ENCODE measurements around the gene COG5.
"Not testable (repeated sequence)": the region's sequence is repeated elsewhere in the genome, so short reads cannot be mapped to it uniquely, and the experiment has no call there.

COG5 gene

GRCh38 chr7:107268594-107268993 lies 295.1 kb downstream of the COG5 start:
- no peak overlapping the region for H3K9ac ChIP-seq (ENCODE audit: low read length)
- no peaks in the 10 kb centered on the region for H3K36me3 ChIP-seq (ENCODE audit: control insufficient read depth, insufficient read depth, low read length)
- no peak overlapping the region for H3K4me3 ChIP-seq (ENCODE audit: low read length)
- no peaks in the 10 kb centered on the region for H3K27me3 ChIP-seq (ENCODE audit: control insufficient read depth, insufficient read depth, low read length)
- no peaks in the 10 kb centered on the region for H3K4me1 ChIP-seq (ENCODE audit: control insufficient read depth, insufficient read depth, low read length)
- no peaks in the 10 kb centered on the region for H3K9me3 ChIP-seq (ENCODE audit: control insufficient read depth, low read length)

GRCh38 chr7:107267138-107267537 lies 296.6 kb downstream of the COG5 start:
- Histone ChIP-seq H3K9me3 (ENCODE audit: control insufficient read depth, low read length) (no peaks in the 10 kb centered on the region), H3K4me1 (ENCODE audit: control insufficient read depth, insufficient read depth, low read length) (no peaks in the 10 kb centered on the region), H3K4me3 (ENCODE audit: low read length) (no peak overlapping the region), H3K27me3 (ENCODE audit: control insufficient read depth, insufficient read depth, low read length) (no peaks in the 10 kb centered on the region), H3K9ac (ENCODE audit: low read length) (no peak overlapping the region), H3K36me3 (ENCODE audit: control insufficient read depth, insufficient read depth, low read length) (no peaks in the 10 kb centered on the region)

DNA sequence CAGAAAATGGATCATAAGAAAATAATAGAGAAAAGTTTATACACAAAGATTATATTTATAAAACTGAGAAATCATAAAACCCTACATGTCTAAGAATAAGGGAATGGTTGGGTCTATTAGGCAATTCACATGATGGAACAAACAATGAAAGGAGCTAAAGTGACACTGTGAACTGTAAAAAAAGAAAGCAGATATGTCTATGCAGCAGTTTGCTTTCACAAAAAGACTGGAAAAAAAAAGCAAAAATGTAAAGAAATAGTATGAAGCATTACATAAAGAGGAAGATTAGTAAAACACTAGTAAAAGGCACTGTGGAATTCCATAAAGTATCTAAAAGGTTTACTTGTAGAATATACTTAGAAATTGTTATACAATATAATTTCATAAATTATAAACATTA lies 299.0 kb downstream of the COG5 start:
- Histone ChIP-seq H3K4me1 (ENCODE audit: control insufficient read depth, insufficient read depth, low read length) (no peaks in the 10 kb centered on the region), H3K4me3 (ENCODE audit: low read length) (no peak overlapping the region), H3K9me3 (ENCODE audit: control insufficient read depth, low read length) (no peaks in the 10 kb centered on the region), H3K27me3 (ENCODE audit: control insufficient read depth, insufficient read depth, low read length) (no peaks in the 10 kb centered on the region), H3K36me3 (ENCODE audit: control insufficient read depth, insufficient read depth, low read length) (no peaks in the 10 kb centered on the region), H3K9ac (ENCODE audit: low read length) (no peak overlapping the region)

DNA sequence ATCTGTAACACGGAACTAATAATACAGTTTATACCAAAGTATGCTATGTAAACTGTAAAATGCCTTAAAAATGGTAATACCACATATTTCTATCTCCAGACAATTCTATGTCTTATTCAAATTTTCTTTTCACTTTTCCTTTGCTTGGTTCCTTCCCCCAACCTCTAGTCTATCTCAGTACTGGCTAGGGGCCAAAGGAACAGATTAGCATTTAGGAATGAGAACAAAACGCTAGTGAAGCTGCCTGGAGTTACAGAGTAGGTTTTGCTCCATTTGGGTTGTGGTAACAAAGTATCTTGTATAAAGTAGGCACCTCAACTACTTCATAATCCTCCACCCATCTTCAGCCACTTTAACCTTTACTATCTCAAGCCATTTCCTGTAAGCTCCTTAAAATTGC lies 300.9 kb downstream of the COG5 start:
- H3K4me1 ChIP-seq (ENCODE audit: control insufficient read depth, insufficient read depth, low read length), result no peaks in the 10 kb centered on the region
- no peaks in the 10 kb centered on the region for H3K9me3 ChIP-seq (ENCODE audit: control insufficient read depth, low read length)
- H3K4me3 ChIP-seq (ENCODE audit: low read length), result no peak overlapping the region
- H3K36me3 ChIP-seq (ENCODE audit: control insufficient read depth, insufficient read depth, low read length), result no peaks in the 10 kb centered on the region
- H3K9ac ChIP-seq (ENCODE audit: low read length), result no peak overlapping the region
- H3K27me3 ChIP-seq (ENCODE audit: control insufficient read depth, insufficient read depth, low read length), result no peaks in the 10 kb centered on the region

DNA sequence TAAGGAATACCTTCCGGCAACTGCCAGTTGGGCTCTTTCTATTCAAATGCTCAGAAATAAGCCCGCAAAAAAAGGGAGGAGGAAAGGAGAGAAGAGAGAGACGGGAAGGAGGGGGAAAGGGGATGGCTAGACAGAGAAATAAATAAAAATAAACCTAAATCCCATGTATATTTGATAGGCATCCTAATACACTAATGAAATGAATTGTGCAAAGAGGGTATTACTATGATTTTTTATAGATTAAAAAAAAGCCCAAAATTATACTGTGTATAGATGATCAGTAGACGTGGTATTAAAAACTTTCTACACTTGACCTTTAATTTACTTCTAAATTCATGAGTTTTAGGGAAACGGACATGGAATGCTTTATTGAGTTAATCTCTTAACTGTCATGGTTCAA lies 305.0 kb downstream of the COG5 start:
- Histone ChIP-seq H3K36me3 (ENCODE audit: control insufficient read depth, insufficient read depth, low read length) (no peaks in the 10 kb centered on the region), H3K27me3 (ENCODE audit: control insufficient read depth, insufficient read depth, low read length) (no peaks in the 10 kb centered on the region), H3K9me3 (ENCODE audit: control insufficient read depth, low read length) (no peaks in the 10 kb centered on the region), H3K4me1 (ENCODE audit: control insufficient read depth, insufficient read depth, low read length) (no peaks in the 10 kb centered on the region), H3K9ac (ENCODE audit: low read length) (no peak overlapping the region), H3K4me3 (ENCODE audit: low read length) (no peak overlapping the region)

- H3K9me3 ChIP-seq (ENCODE audit: control insufficient read depth, low read length), result no peaks in the 10 kb centered on the region
- H3K27me3 ChIP-seq (ENCODE audit: control insufficient read depth, insufficient read depth, low read length), result no peaks in the 10 kb centered on the region
- H3K9ac ChIP-seq (ENCODE audit: low read length), result no peak overlapping the region
- no peaks in the 10 kb centered on the region for H3K36me3 ChIP-seq (ENCODE audit: control insufficient read depth, insufficient read depth, low read length)
- no peaks in the 10 kb centered on the region for H3K4me1 ChIP-seq (ENCODE audit: control insufficient read depth, insufficient read depth, low read length)
- no peak overlapping the region for H3K4me3 ChIP-seq (ENCODE audit: low read length)
Measured at GRCh38 chr7:107255602-107256001, 308.1 kb downstream of the COG5 start.

DNA sequence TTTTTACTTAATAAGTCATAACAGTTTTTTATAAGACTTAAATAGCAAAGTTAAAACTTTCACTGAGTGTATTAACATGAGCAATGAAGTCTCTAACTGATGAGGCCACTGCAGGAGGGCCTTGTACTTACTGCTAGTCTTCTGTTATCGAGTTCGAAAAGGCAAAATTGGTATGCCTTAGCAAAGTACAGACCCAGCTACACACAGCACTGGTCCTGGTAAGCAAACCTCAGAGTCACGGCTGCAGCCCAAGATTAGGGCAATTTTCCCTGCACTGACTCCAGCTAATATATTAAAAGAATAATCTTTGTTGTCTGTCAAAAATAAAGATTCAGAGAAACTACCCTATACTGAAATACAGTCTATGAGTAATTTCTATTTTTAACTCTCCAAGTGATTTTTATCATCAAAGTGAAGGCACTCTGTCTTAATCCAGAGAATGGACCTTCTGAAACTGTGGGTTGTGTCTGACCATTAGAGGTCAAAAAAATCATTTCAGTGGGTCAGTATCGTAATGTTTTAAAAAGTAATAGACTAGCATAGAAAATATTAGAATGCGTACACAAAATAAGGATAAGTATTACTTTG lies 309.2 kb downstream of the COG5 start:
- Histone ChIP-seq H3K9ac (ENCODE audit: low read length) (no peak overlapping the region), H3K9me3 (ENCODE audit: control insufficient read depth, low read length) (no peaks in the 10 kb centered on the region), H3K27me3 (ENCODE audit: control insufficient read depth, insufficient read depth, low read length) (no peaks in the 10 kb centered on the region), H3K36me3 (ENCODE audit: control insufficient read depth, insufficient read depth, low read length) (no peaks in the 10 kb centered on the region), H3K4me1 (ENCODE audit: control insufficient read depth, insufficient read depth, low read length) (no peaks in the 10 kb centered on the region), H3K4me3 (ENCODE audit: low read length) (no peak overlapping the region)

- no peaks in the 10 kb centered on the region for H3K36me3 ChIP-seq (ENCODE audit: control insufficient read depth, insufficient read depth, low read length)
- no peaks in the 10 kb centered on the region for H3K9me3 ChIP-seq (ENCODE audit: control insufficient read depth, low read length)
- H3K27me3 ChIP-seq (ENCODE audit: control insufficient read depth, insufficient read depth, low read length), result no peaks in the 10 kb centered on the region
- H3K4me3 ChIP-seq (ENCODE audit: low read length), result no peak overlapping the region
- H3K4me1 ChIP-seq (ENCODE audit: control insufficient read depth, insufficient read depth, low read length), result no peaks in the 10 kb centered on the region
- no peak overlapping the region for H3K9ac ChIP-seq (ENCODE audit: low read length)
Measured at GRCh38 chr7:107253599-107253998, 310.1 kb downstream of the COG5 start.

DNA sequence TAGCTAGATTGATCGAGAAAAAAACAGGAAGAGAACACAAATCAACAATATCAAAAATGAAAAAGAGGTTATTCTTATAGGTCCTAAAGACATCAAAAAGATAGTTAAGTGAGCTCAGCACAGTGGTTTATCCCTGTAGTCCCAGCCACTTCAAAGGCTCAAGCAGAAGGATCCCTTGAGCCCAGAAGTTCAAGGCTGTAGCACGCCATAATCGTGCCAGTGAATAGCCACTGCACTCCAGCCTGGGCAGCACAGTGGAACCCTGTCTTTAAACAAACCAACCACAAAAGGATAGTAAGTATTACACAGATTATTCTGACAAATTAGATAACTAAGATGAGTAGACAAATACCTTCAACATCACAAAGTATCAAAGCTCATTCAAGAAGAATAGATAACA lies 311.8 kb downstream of the COG5 start:
- Histone ChIP-seq H3K9ac (ENCODE audit: low read length) (no peak overlapping the region), H3K9me3 (ENCODE audit: control insufficient read depth, low read length) (no peaks in the 10 kb centered on the region), H3K4me1 (ENCODE audit: control insufficient read depth, insufficient read depth, low read length) (no peaks in the 10 kb centered on the region), H3K27me3 (ENCODE audit: control insufficient read depth, insufficient read depth, low read length) (no peaks in the 10 kb centered on the region), H3K36me3 (ENCODE audit: control insufficient read depth, insufficient read depth, low read length) (no peaks in the 10 kb centered on the region), H3K4me3 (ENCODE audit: low read length) (no peak overlapping the region)

DNA sequence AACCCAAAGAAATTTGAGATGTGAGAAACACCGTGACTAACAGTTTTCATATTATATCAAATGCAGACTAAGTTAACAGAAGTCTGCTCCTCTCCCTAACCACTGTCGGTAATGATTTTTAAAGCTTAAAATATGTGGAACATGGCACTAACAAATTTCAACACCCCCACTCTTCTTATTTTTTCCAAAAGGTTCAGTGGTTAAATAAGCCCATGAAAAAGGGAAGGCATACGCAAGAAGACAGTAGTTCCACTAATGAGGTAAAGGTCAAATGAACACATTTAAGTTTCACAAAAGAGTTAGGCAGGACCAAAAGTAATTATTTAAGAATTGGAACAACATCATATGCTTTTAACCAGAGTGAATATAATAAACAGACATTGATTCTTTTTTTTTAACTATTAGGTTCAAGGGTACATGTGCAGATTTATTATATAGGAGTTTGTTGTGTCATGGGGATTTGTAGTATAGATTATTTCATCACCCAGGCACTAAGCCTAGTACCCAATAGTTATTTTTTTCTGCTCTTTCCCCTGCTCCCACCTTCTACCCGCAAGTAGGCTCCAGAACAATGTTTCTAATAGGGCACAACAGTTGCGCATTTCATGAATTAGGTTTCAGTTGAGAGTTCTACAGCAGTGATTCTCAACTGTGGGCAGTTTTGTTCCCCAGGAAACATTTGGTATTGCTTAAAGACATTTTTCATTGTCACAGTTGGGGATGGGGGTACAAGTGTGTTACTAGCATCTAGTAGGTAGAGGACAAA lies 315.0 kb downstream of the COG5 start:
- no peaks in the 10 kb centered on the region for H3K9me3 ChIP-seq (ENCODE audit: control insufficient read depth, low read length)
- no peaks in the 10 kb centered on the region for H3K4me1 ChIP-seq (ENCODE audit: control insufficient read depth, insufficient read depth, low read length)

GRCh38 chr7:107246836-107247235 lies 316.9 kb downstream of the COG5 start:
- H3K4me3 ChIP-seq (ENCODE audit: low read length); H3K36me3 ChIP-seq (ENCODE audit: control insufficient read depth, insufficient read depth, low read length); H3K27me3 ChIP-seq (ENCODE audit: control insufficient read depth, insufficient read depth, low read length); H3K4me1 ChIP-seq (ENCODE audit: control insufficient read depth, insufficient read depth, low read length); H3K9ac ChIP-seq (ENCODE audit: low read length); H3K9me3 ChIP-seq (ENCODE audit: control insufficient read depth, low read length): not testable (repeated sequence)

More for the DNA sequence above, 315.0 kb downstream of the COG5 start:
- H3K9ac ChIP-seq (ENCODE audit: low read length), result no peak overlapping the region
- H3K27me3 ChIP-seq (ENCODE audit: control insufficient read depth, insufficient read depth, low read length), result no peaks in the 10 kb centered on the region
- H3K36me3 ChIP-seq (ENCODE audit: control insufficient read depth, insufficient read depth, low read length), result no peaks in the 10 kb centered on the region
- no peak overlapping the region for H3K4me3 ChIP-seq (ENCODE audit: low read length)

- Histone ChIP-seq H3K9me3 (ENCODE audit: control insufficient read depth, low read length) (no peaks in the 10 kb centered on the region), H3K4me1 (ENCODE audit: control insufficient read depth, insufficient read depth, low read length) (no peaks in the 10 kb centered on the region), H3K36me3 (ENCODE audit: control insufficient read depth, insufficient read depth, low read length) (no peaks in the 10 kb centered on the region), H3K27me3 (ENCODE audit: control insufficient read depth, insufficient read depth, low read length) (no peaks in the 10 kb centered on the region), H3K9ac (ENCODE audit: low read length) (no peak overlapping the region), H3K4me3 (ENCODE audit: low read length) (no peak overlapping the region)
Measured at GRCh38 chr7:107244613-107245012, 319.1 kb downstream of the COG5 start.
